Hematopoietic multipotent progenitor cell treated with erythropoietin and hydrocortisone succinate and interleukin-3 and kit ligand, for 15 days (in vitro differentiated cells): ENCODE data around the gene INSL3.
A peak's percentile ranks its signal among the peaks of the same experiment; 100 is the strongest.

Experiments used
- DNase-seq: peaks from one replicate; pipeline ENCODE4 v3.0.0-alpha.2; 2015; ENCODE audit warnings: low spot score

The INSL3 gene

DNA sequence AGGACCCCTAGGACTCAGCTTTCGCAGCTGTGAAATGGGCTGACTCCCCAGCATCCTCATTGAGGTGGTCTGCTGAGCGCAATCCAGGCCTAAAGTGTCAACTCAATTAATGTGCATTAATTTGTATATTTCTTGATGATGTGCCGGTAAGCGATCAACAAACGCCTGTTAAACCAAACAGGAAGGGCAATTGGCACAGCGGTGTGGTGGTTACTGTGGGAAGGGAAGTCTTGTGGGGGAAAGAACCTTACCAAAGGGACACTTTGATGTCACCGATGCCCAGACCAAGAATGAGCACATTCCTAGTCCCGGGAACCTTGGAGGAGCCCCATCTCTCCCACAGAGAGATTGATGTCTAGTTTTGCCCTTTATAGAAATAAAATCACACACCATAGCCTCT, 24.8 kb upstream of the INSL3 start:
- no peak for DNase-seq

GRCh38 chr19:17843908-17844490, 22.7 kb upstream of the INSL3 start:
- DNase-seq = no peak

DNA sequence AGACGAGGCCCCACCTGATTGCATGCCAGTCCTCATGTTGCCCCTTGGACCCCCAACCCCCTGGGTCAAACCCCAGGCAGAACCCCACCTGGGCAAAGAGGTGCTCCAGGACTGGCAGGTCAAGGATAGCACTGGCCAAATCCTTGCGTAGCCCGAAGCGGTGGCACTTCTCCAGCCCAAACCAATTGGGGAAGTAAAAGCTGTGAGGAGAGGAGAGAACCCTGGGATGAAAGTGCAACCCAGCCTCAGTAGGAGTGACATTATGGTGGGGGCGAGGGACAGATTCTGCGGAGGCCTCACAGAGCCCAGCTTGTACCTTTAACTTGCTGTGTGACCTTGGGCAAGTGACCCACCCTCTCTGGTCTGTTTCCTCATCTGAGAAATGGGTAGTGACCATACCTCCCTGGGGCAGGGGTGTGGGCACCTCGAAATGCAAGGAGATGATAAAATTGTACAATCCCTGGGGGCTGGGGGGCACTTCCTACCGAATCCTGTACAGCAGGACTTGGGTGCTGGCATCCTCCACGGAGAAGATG, 22.0 kb upstream of the INSL3 start:
- no peak for DNase-seq

DNA sequence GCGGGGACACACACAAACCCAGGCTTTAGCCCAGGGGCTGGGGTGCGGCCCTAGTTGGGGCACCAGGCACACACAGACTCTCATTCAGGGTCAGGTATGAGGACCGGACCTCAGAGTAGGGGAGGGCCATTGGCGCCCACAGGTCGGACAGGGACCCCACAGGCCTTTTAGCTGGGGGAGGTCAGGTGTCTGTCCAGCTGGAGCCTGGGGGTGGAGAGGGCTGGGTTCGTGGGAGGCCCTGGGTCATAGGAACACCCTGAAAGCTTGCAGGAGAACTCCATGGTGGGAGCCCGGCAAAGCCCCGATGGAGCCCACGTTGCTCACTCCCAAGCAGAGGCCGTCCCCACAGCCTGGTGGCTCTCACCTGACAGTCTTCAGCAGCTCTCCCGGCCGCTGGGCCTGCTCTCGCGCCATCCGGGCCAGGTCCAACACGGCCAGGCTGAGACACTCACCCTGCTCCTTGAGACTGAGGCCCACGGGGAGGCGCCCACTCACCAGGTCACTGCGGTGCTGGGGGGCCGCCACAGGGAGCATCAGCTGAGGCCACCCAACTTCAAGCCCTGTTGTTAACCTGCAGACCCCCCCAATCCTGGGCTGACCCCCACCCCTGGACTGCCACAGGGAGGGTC, 21.5 kb upstream of the INSL3 start:
- DNase-seq = no peak

DNA sequence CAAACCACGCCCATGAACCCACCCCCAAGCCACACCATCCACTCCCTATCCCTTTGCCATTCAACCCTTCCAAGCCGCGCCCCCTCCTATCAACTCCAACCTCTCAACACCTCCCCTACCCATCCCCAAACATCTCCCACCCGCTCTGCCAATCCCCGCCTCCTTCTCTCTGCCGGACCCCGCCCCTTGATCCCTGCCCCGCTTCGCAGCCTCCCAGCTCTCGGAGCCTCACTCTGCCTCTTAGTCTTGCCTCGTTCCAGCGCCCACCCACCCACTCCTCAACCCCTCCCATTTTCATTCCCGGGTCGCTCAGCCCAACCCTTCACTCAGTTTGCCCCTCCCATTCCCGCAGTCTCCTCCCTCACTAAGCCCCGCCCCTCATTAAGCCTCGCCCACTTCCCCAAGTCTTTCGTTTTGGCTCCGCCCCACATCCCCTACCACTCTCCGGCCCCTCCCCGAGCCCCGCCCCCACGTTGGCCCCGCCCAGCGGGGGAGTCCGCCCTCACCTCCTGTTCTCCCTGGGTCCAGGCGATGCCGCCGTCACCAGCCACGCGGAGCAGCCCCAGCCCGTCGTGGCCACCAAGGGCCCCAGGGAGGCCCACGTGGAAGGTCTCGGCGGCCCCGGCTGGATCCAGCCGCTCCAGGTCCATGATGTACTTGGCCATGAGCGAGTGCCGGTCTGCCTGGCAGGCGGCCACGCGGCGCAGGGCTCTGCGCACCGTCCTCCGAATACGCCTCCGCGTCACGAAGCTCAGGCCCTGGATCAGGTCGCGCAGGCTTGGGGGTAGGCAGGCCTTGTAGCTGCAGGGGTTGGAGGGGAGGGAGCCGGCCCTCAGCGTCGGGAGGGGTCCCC, 20.7 kb upstream of the INSL3 start:
- peak; percentile 23 for DNase-seq

DNA sequence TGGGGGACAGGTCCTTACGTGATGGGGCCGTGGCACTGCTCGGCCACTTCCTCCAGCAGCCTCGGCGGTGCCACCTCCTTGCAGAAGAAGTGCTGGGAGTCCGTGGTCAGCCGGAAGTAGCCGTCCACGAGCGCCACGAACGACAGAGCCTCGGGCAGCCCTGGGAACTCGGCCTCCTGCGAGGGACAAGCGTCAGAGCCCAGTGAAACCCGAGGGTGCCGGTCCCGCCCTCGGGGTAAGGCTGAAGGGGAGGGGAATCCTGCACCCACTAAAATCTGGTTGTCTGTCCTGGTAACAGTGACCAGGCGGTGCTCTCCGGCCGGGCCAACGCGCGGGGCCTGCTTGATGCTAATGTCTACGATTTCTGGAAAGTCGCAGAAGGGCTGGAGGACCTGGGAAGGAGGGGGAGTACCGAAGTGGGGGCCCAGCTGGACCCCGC, 20.1 kb upstream of the INSL3 start:
- DNase-seq = no peak

DNA sequence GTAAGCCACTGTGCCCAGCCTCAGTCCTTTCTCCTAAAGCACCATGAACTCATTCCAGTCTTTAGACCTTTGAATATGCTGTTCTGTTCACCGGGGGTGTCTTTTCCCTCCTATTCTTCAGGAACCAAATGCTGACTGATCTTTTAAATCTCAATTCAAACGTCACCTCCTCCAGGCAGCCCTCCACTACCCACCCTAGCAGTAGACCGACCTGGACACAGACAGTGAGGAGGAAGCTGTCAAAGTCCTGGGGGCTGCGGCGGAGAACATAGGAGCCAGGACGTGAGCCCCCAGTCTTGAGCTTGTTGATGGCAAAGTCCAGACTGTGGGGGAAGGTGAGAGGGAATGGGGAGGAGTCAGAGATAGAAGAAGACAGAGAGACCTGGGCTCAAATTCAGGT, 18.7 kb upstream of the INSL3 start:
- no peak for DNase-seq

- DNase-seq = no peak
Observed at GRCh38 chr19:17837972-17838371, 16.7 kb upstream of the INSL3 start.

DNA sequence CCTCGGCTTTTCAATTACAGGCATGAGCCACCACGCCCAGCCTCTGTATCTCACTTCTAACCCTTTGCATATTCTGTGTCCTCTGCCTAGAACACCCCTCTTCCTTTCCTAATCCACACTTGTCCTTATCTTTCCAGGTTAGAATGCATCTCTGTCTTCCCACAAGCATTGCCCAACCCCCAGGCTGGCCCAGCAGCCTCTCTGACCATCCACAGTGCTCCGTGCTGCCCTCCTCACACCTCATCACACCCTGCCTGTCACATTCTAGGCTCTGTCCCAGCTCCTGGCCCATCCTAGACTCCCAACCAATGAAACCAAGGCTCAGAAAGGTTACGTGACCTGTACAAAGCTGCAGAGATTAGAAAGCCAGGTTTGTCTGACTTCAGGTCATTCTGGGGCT, 15.2 kb upstream of the INSL3 start:
- DNase-seq = no peak

GRCh38 chr19:17835182-17836006, 14.1 kb upstream of the INSL3 start:
- no peak for DNase-seq

- no peak for DNase-seq
Observed at GRCh38 chr19:17834350-17835181, 13.2 kb upstream of the INSL3 start.

- DNase-seq = no peak
Observed at GRCh38 chr19:17832443-17833208, 11.3 kb upstream of the INSL3 start.

- no peak for DNase-seq
Observed at GRCh38 chr19:17831419-17831888, 10.1 kb upstream of the INSL3 start.

- peak; percentile 13 for DNase-seq
Observed at GRCh38 chr19:17830567-17831418, 9.5 kb upstream of the INSL3 start.

GRCh38 chr19:17829855-17830566, 8.7 kb upstream of the INSL3 start:
- no peak for DNase-seq

DNA sequence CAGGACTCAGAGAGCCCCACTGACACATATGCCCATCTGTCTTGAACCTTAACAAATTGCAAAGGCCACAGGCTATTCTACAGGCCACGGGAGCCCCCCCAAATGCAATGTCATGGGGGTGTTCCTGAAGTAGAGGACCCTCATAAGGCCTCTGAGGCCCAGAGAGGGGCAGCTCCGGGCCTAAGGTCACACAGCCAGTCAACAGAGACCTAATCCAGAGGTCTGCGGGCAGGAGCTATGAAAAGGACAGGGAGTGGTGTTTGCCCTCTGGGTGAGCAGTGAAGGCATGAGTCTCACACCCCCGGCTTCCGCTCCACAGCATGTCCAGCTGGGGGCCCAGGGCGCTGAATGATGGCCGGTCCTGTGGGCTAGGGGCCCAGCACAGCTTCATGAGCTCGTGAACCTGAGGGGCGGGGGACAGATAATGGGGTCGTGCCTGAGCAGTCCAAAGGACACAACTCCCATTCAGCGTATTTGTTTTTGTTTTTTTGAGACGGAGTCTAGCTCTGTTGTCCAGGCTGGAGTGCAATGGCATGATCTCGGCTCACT, 5.3 kb upstream of the INSL3 start:
- DNase-seq = no peak

DNA sequence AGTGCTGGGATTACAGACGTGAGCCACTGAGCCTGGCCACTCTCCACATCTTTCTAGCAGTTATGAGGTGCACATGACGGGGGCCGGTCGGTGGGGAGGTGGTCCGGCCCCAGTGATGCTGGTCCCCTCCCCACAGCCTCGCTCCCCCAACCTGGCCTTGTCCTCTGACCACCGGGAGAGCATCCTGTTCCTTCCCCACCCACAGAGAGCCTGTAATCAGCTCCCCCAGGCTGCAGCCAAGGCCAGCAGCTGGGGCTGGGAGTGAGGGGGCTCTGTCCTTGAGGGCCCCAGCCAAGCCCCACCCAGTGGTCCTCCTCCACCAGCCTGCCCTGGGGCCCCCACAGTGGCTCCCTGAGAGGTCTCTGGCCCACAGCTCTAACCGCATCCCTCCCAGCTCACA, 3.0 kb upstream of the INSL3 start:
- no peak for DNase-seq

DNA sequence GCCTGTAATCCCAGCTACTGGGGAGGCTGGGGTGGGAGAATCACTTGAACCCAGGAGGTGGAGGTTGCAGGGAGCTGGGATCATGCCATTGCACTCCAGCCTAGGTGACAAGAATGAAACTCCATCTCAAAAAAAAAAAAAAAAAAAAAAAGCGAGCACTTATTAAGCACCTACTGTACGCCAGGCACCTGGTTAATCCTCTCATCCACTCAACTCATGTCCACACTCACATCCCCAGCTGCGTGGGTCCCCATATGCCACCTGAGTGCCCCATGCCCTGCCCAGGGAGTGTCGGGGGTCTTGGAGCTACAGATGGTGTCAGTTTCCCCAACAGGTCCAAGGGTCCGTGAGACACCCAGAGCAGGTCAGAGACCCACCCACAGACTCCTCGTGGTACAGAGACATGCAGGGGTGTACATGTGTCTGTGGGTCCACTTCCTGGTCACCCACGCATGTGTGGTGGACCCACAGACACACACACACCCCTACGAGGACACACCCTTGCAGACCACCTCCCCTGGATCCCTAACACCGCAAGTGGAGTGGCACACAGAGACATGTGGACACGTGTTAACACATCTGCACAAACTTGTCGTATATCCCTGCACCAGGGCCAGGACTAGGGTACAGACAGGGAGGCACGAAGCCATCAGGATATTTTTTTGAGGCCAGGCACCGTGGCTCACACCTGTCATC, 3.5 kb downstream of the INSL3 start:
- no peak for DNase-seq
